H9 (cell line): ENCODE measurements around the gene AKNA. TPM values are rescaled to one million over a fixed set of nuclear protein-coding genes. Genes with fewer than 3 reads are reported as not detected.

Experiments
- DNase-seq: peaks from one replicate; pipeline ENCODE4 v3.0.0-alpha.2; 2017
- H2AFZ ChIP-seq: one replicate; pipeline ENCODE4 v1.6.1; 2013; ENCODE audit warnings: mild to moderate bottlenecking, low read length, control low read depth, moderate library complexity
- H2AK5ac ChIP-seq: 2 replicates; pipeline ENCODE4 v1.6.1; 2013; ENCODE audit warnings: low read length, control low read depth, mixed read lengths; ENCODE audit not compliant: insufficient read length
- H2BK120ac ChIP-seq: one replicate; pipeline ENCODE4 v1.6.1; 2013; ENCODE audit warnings: low read depth, mild to moderate bottlenecking, low read length, control low read depth, inconsistent platforms; ENCODE audit not compliant: poor library complexity, severe bottlenecking
- H2BK12ac ChIP-seq: 2 replicates; pipeline ENCODE4 v1.6.1; 2013; ENCODE audit warnings: low read length, control low read depth, mixed read lengths, low read depth; ENCODE audit not compliant: insufficient read length
- H2BK15ac ChIP-seq: 2 replicates; pipeline ENCODE4 v1.6.1; 2013; ENCODE audit warnings: low read depth, low read length, control low read depth
- H2BK20ac ChIP-seq: one replicate; pipeline ENCODE4 v1.6.1; 2013; ENCODE audit warnings: low read depth, mild to moderate bottlenecking, low read length, control low read depth, inconsistent platforms; ENCODE audit not compliant: poor library complexity, severe bottlenecking
- H2BK5ac ChIP-seq: 2 replicates; pipeline ENCODE4 v1.6.1; 2013; ENCODE audit warnings: low read length, control low read depth, mixed read lengths; ENCODE audit not compliant: insufficient read length
- H3K14ac ChIP-seq: 2 replicates; pipeline ENCODE4 v1.6.1; 2013; ENCODE audit warnings: low read length, control low read depth; ENCODE audit not compliant: insufficient read depth
- H3K18ac ChIP-seq: 2 replicates; pipeline ENCODE4 v1.6.1; 2013; ENCODE audit warnings: low read depth, mild to moderate bottlenecking, mixed read lengths, low read length, control low read depth; ENCODE audit not compliant: insufficient read length
- H3K23ac ChIP-seq: 2 replicates; pipeline ENCODE4 v1.6.1; 2013; ENCODE audit warnings: low read length, control low read depth, mixed read lengths, low read depth; ENCODE audit not compliant: insufficient read length
- H3K23me2 ChIP-seq: 2 replicates; pipeline ENCODE4 v1.6.1; 2013; ENCODE audit warnings: low read depth, mild to moderate bottlenecking, mixed read lengths, low read length, control low read depth; ENCODE audit not compliant: insufficient read length, poor library complexity, severe bottlenecking
- H3K27ac ChIP-seq: 2 replicates; pipeline ENCODE4 v1.5.1; 2013; ENCODE audit warnings: low read length, control low read depth, mixed read lengths, low read depth; ENCODE audit not compliant: insufficient read length
- H3K27me3 ChIP-seq: 2 replicates; pipeline ENCODE4 v1.6.1; 2013; ENCODE audit warnings: low read length, control low read depth, inconsistent platforms; ENCODE audit not compliant: insufficient read depth
- H3K4ac ChIP-seq: 2 replicates; pipeline ENCODE4 v1.6.1; 2013; ENCODE audit warnings: low read depth, mild to moderate bottlenecking, control low read depth, inconsistent platforms, low read length, moderate library complexity
- H3K4me1 ChIP-seq: 2 replicates; pipeline ENCODE4 v1.6.1; 2013; ENCODE audit warnings: low read length, control low read depth, inconsistent platforms; ENCODE audit not compliant: insufficient read depth
- H3K4me2 ChIP-seq: 2 replicates; pipeline ENCODE4 v1.6.1; 2013; ENCODE audit warnings: low read length, control low read depth, mixed read lengths; ENCODE audit not compliant: insufficient read length, insufficient read depth
- H3K56ac ChIP-seq: 2 replicates; pipeline ENCODE4 v1.6.1; 2013; ENCODE audit warnings: low read depth, mild to moderate bottlenecking, mixed read lengths, low read length, control low read depth; ENCODE audit not compliant: insufficient read length
- H3K79me1 ChIP-seq: 2 replicates; pipeline ENCODE4 v1.6.1; 2013; ENCODE audit warnings: low read depth, mild to moderate bottlenecking, moderate library complexity, low read length, control low read depth, inconsistent platforms; ENCODE audit not compliant: insufficient read depth, poor library complexity, severe bottlenecking
- H3K79me2 ChIP-seq: 2 replicates; pipeline ENCODE4 v1.6.1; 2013; ENCODE audit warnings: low read length, control low read depth, inconsistent platforms; ENCODE audit not compliant: insufficient read depth
- H3K9ac ChIP-seq: 2 replicates; pipeline ENCODE4 v1.6.1; 2013; ENCODE audit warnings: low read length, control low read depth, mixed read lengths; ENCODE audit not compliant: insufficient read length; ENCODE audit errors: extremely low read depth
- H3K9me3 ChIP-seq: one replicate; pipeline ENCODE4 v1.6.1; 2013; ENCODE audit warnings: low read depth, low read length, inconsistent platforms; ENCODE audit not compliant: control insufficient read depth
- H3T11ph ChIP-seq: one replicate; pipeline ENCODE4 v1.6.1; 2013; ENCODE audit warnings: mild to moderate bottlenecking, low read length, control low read depth, inconsistent platforms
- H4K20me1 ChIP-seq: one replicate; pipeline ENCODE4 v1.6.1; 2013; ENCODE audit not compliant: control insufficient read depth, insufficient read length, insufficient read depth
- H4K5ac ChIP-seq: 2 replicates; pipeline ENCODE4 v1.6.1; 2013; ENCODE audit warnings: low read depth, mild to moderate bottlenecking, mixed read lengths, low read length, control low read depth; ENCODE audit not compliant: insufficient read length
- H4K8ac ChIP-seq: replicated peaks from 2 replicates; pipeline ENCODE4 v1.6.1; 2013; ENCODE audit warnings: low read length, control low read depth, mixed read lengths, low read depth; ENCODE audit not compliant: insufficient read length
- H4K91ac ChIP-seq: 2 replicates; pipeline ENCODE4 v1.6.1; 2013; ENCODE audit warnings: low read depth, mild to moderate bottlenecking, moderate library complexity, mixed read lengths, low read length, control low read depth; ENCODE audit not compliant: insufficient read length
- H3K27ac Mint-ChIP-seq, 3 experiments: 2 replicates in 2 of 3; 3 replicates in 1 of 3; pipeline ENCODE4 v1.8.0; 2020 to 2021; ENCODE audit warnings: mixed read lengths in 3 of 3, mild to moderate bottlenecking in 1 of 3, moderate library complexity in 1 of 3
- H3K27me3 Mint-ChIP-seq: 2 replicates; pipeline ENCODE4 v1.8.0; 2021; ENCODE audit warnings: low read depth, mild to moderate bottlenecking, moderate library complexity, mixed read lengths
- H3K36me3 Mint-ChIP-seq, 3 experiments: 2 replicates in 2 of 3; 3 replicates in 1 of 3; pipeline ENCODE4 v1.8.0; 2020 to 2021; ENCODE audit warnings: low read depth in 3 of 3, mixed read lengths in 3 of 3; ENCODE audit not compliant: insufficient read depth in 1 of 3
- H3K4me1 Mint-ChIP-seq, 2 experiments: 2 replicates each; pipeline ENCODE4 v1.8.0; 2020; ENCODE audit warnings: mixed read lengths in 2 of 2
- H3K4me3 Mint-ChIP-seq, 2 experiments: 2 replicates in 1 of 2; 3 replicates in 1 of 2; pipeline ENCODE4 v1.8.0; 2020 to 2021; ENCODE audit warnings: mild to moderate bottlenecking in 2 of 2, mixed read lengths in 2 of 2, moderate library complexity in 1 of 2
- H3K9me3 Mint-ChIP-seq, 2 experiments: 2 replicates in 1 of 2; 3 replicates in 1 of 2; pipeline ENCODE4 v1.8.0; 2020; ENCODE audit warnings: mild to moderate bottlenecking in 2 of 2, mixed read lengths in 2 of 2, moderate library complexity in 1 of 2
- CTCF ChIP-seq: fragments of 200-600 bp; sonication (generic); conservative IDR thresholded peaks from 3 replicates; pipeline ENCODE4 v1.8.0; 2021; ENCODE audit warnings: antibody characterized with exemption, mild to moderate bottlenecking
- WGBS: extraction: QIAGEN DNeasy Blood & Tissue Kit; methylation state at CpG from one replicate; pipeline ENCODE4 v1.1.7; 2013; ENCODE audit warnings: missing lambda C conversion rate, low lambda C conversion rate, mixed read lengths; ENCODE audit not compliant: insufficient read length; ENCODE audit errors: extremely low coverage; 5-methylcytosine and 5-hydroxymethylcytosine counted together
- total RNA-seq: library from RNA; stranded (reverse); gene quantifications from 2 replicates; pipeline ENCODE4 v1.2.1, GENCODE V29; 2021

AKNA gene
- total RNA-seq, 1 experiment from 2014 or later = 19.7 TPM

- H3K4me1 Mint-ChIP-seq = peaks cover 32 to 34% of the 10 kb centered on the region in 2 experiments
- no peaks in the 10 kb centered on the region for H3K9me3 ChIP-seq
Measured at GRCh38 chr9:114367772-114368569, 19.8 kb downstream of the AKNA start.

More at GRCh38 chr9:114367772-114368569, 19.8 kb downstream of the AKNA start:
- peak overlapping the region in 1 of 3 experiments; percentile 22; a peak in 2 of 7 replicates for H3K27ac Mint-ChIP-seq
- Histone ChIP-seq H2BK20ac (no peak overlapping the region), H3K14ac (no peak overlapping the region; the same call in 1 of the 2 replicates), H3K4me2 (no peak overlapping the region), H4K5ac (no peak overlapping the region), H4K91ac (no peak overlapping the region), H4K20me1 (no peaks in the 10 kb centered on the region), H3K27ac (no peak overlapping the region), H2BK5ac (no peak overlapping the region), H3K23ac (no peak overlapping the region), H3K23me2 (peaks cover 5% of the 10 kb centered on the region), H3K4ac (no peak overlapping the region), H4K8ac (no peak overlapping the region), H3K4me1 (peaks cover 13% of the 10 kb centered on the region), H3K27me3 (no peaks in the 10 kb centered on the region), H2AFZ (no peak overlapping the region), H2BK15ac (no peak overlapping the region), H3K56ac (no peak overlapping the region), H3T11ph (no peak overlapping the region), H3K9ac (no peak overlapping the region), H3K18ac (no peak overlapping the region), H2AK5ac (no peak overlapping the region), H2BK120ac (no peak overlapping the region), H2BK12ac (no peak overlapping the region), H3K79me2 (0 out of 2 replicates have a peak, but pooled peaks cover 3% of the 10 kb centered on the region), H3K79me1 (no peaks in the 10 kb centered on the region)
- no peak for DNase-seq
- peaks cover 25 to 33% (median 33%) of the 10 kb centered on the region in 3 experiments for H3K36me3 Mint-ChIP-seq
- H3K4me3 Mint-ChIP-seq = no peak overlapping the region
- no CpG with 5 or more reads among the region's 14 CpGs for WGBS
- H3K9me3 Mint-ChIP-seq = no peaks in the 10 kb centered on the region
- no peaks in the 10 kb centered on the region for H3K27me3 Mint-ChIP-seq
- TF ChIP-seq CTCF = no peak
